Osteocyte (in vitro differentiated cells): ENCODE results near the gene FAM110C. TPM values are rescaled to one million over a fixed set of nuclear protein-coding genes. Genes with fewer than 3 reads are reported as not detected.
"Not testable (repeated sequence)": the region's sequence is repeated elsewhere in the genome, so short reads cannot be mapped to it uniquely, and the experiment has no call there.

ENCODE experiments used
- DNase-seq: peaks from one replicate; pipeline ENCODE4 v3.0.0; 2021; ENCODE audit warnings: mixed read lengths; ENCODE audit not compliant: unreplicated experiment; ENCODE audit errors: extremely low spot score
- H3K27ac Mint-ChIP-seq: one replicate; pipeline ENCODE4 v1.8.0; 2021; ENCODE audit warnings: mild to moderate bottlenecking, mixed read lengths; ENCODE audit not compliant: unreplicated experiment
- H3K27me3 Mint-ChIP-seq: one replicate; pipeline ENCODE4 v1.8.0; 2021; ENCODE audit warnings: mixed read lengths; ENCODE audit not compliant: unreplicated experiment
- H3K36me3 Mint-ChIP-seq: one replicate; pipeline ENCODE4 v1.8.0; 2021; ENCODE audit warnings: mixed read lengths; ENCODE audit not compliant: unreplicated experiment
- H3K4me1 Mint-ChIP-seq: one replicate; pipeline ENCODE4 v1.8.0; 2021; ENCODE audit warnings: mixed read lengths; ENCODE audit not compliant: unreplicated experiment
- H3K4me3 Mint-ChIP-seq: one replicate; pipeline ENCODE4 v1.8.0; 2021; ENCODE audit warnings: mild to moderate bottlenecking, moderate library complexity, mixed read lengths; ENCODE audit not compliant: unreplicated experiment
- H3K9me3 Mint-ChIP-seq: one replicate; pipeline ENCODE4 v1.8.0; 2021; ENCODE audit warnings: mixed read lengths; ENCODE audit not compliant: unreplicated experiment
- CTCF ChIP-seq: fragments of 200-600 bp; sonication (generic); IDR thresholded peaks from 2 replicates; pipeline ENCODE4 v1.5.0; 2021; ENCODE audit warnings: antibody characterized with exemption, mild to moderate bottlenecking, moderate library complexity
- total RNA-seq: library from RNA; stranded (reverse); gene quantifications from 2 replicates; pipeline ENCODE4 v1.2.1, GENCODE V29; 2021

Gene FAM110C
- total RNA-seq, 1 donor from 2014 or later, result not detected

- Mint-ChIP-seq H3K9me3 (no peaks in the 10 kb centered on the region), H3K4me3 (no peak overlapping the region), H3K27me3 (no peaks in the 10 kb centered on the region), H3K4me1 (no peaks in the 10 kb centered on the region), H3K27ac (no peak overlapping the region), H3K36me3 (no peaks in the 10 kb centered on the region)
- DNase-seq, result no peak
- no peak for TF ChIP-seq CTCF
Observed at GRCh38 chr2:24107-24506, 22.2 kb downstream of the FAM110C start.

GRCh38 chr2:23283-23682 is 23.0 kb downstream of the FAM110C start:
- no peaks in the 10 kb centered on the region for H3K9me3 Mint-ChIP-seq
- no peak overlapping the region for H3K27ac Mint-ChIP-seq
- H3K4me3 Mint-ChIP-seq, result no peak overlapping the region
- no peaks in the 10 kb centered on the region for H3K27me3 Mint-ChIP-seq
- no peak for TF ChIP-seq CTCF
- H3K36me3 Mint-ChIP-seq, result no peaks in the 10 kb centered on the region
- no peak for DNase-seq
- no peaks in the 10 kb centered on the region for H3K4me1 Mint-ChIP-seq

- not testable (repeated sequence) for H3K27ac Mint-ChIP-seq, H3K9me3 Mint-ChIP-seq, H3K36me3 Mint-ChIP-seq, DNase-seq, H3K27me3 Mint-ChIP-seq, H3K4me3 Mint-ChIP-seq, H3K4me1 Mint-ChIP-seq
Observed at GRCh38 chr2:22244-22643, 24.1 kb downstream of the FAM110C start.

- H3K27me3 Mint-ChIP-seq, H3K36me3 Mint-ChIP-seq, H3K27ac Mint-ChIP-seq, DNase-seq, H3K4me3 Mint-ChIP-seq, H3K9me3 Mint-ChIP-seq, H3K4me1 Mint-ChIP-seq: not testable (repeated sequence)
Observed at GRCh38 chr2:20259-20658, 26.0 kb downstream of the FAM110C start.

GRCh38 chr2:19505-19904 is 26.8 kb downstream of the FAM110C start:
- H3K4me1 Mint-ChIP-seq, result no peaks in the 10 kb centered on the region
- H3K36me3 Mint-ChIP-seq, result no peaks in the 10 kb centered on the region
- no peak for DNase-seq
- no peak overlapping the region for H3K4me3 Mint-ChIP-seq
- no peaks in the 10 kb centered on the region for H3K9me3 Mint-ChIP-seq
- H3K27ac Mint-ChIP-seq, result no peak overlapping the region
- no peak for TF ChIP-seq CTCF
- H3K27me3 Mint-ChIP-seq, result peaks cover 4% of the 10 kb centered on the region

- peak; percentile 57 for TF ChIP-seq CTCF
- H3K36me3 Mint-ChIP-seq, result no peaks in the 10 kb centered on the region
- no peak overlapping the region for H3K27ac Mint-ChIP-seq
- H3K4me1 Mint-ChIP-seq, result no peaks in the 10 kb centered on the region
- DNase-seq, result no peak
- no peaks in the 10 kb centered on the region for H3K9me3 Mint-ChIP-seq
- H3K4me3 Mint-ChIP-seq, result no peak overlapping the region
- H3K27me3 Mint-ChIP-seq, result peaks cover 4% of the 10 kb centered on the region
Observed at GRCh38 chr2:18402-19271, 27.7 kb downstream of the FAM110C start.

GRCh38 chr2:15916-16315 is 30.4 kb downstream of the FAM110C start:
- not testable (repeated sequence) for H3K27me3 Mint-ChIP-seq, H3K27ac Mint-ChIP-seq, H3K36me3 Mint-ChIP-seq, H3K4me1 Mint-ChIP-seq, DNase-seq, H3K4me3 Mint-ChIP-seq, H3K9me3 Mint-ChIP-seq
